ENCODE data around the gene PCSK9.

PCSK9 gene

GRCh38 chr1:55064071-55064581 lies 24.8 kb downstream of the PCSK9 start:
- no peak for DNase-seq (ENCODE audit: low read depth)
- no peak overlapping the region for H3K4me3 ChIP-seq (ENCODE audit: low read length)

GRCh38 chr1:55064861-55065263 lies 25.5 kb downstream of the PCSK9 start:
- no peak for TF ChIP-seq CTCF (conservative IDR thresholded peaks at IDR 0.05; ENCODE audit: low read depth, low read length)
- no peak for DNase-seq (ENCODE audit: low read depth)
- no peak overlapping the region for H3K4me3 ChIP-seq (ENCODE audit: low read length)

More at GRCh38 chr1:55064071-55064581, 24.8 kb downstream of the PCSK9 start:
- TF ChIP-seq CTCF (conservative IDR thresholded peaks at IDR 0.05; ENCODE audit: low read depth, low read length): no peak

- no peak overlapping the region for H3K4me3 ChIP-seq (ENCODE audit: low read length)
- no peak for TF ChIP-seq CTCF (conservative IDR thresholded peaks at IDR 0.05; ENCODE audit: low read depth, low read length)
- DNase-seq (ENCODE audit: low read depth): no peak
Observed at GRCh38 chr1:55065648-55066047, 26.3 kb downstream of the PCSK9 start.

GRCh38 chr1:55067022-55067778 lies 27.9 kb downstream of the PCSK9 start:
- no peak for TF ChIP-seq CTCF (conservative IDR thresholded peaks at IDR 0.05; ENCODE audit: low read depth, low read length)
- no peak for DNase-seq (ENCODE audit: low read depth)
- no peak overlapping the region for H3K4me3 ChIP-seq (ENCODE audit: low read length)

GRCh38 chr1:55067914-55068313 lies 28.6 kb downstream of the PCSK9 start:
- DNase-seq (ENCODE audit: low read depth): no peak
- TF ChIP-seq CTCF (conservative IDR thresholded peaks at IDR 0.05; ENCODE audit: low read depth, low read length): no peak
- H3K4me3 ChIP-seq (ENCODE audit: low read length): no peak overlapping the region

GRCh38 chr1:55068638-55069037 lies 29.3 kb downstream of the PCSK9 start:
- no peak for DNase-seq (ENCODE audit: low read depth)
- no peak for TF ChIP-seq CTCF (conservative IDR thresholded peaks at IDR 0.05; ENCODE audit: low read depth, low read length)
- no peak overlapping the region for H3K4me3 ChIP-seq (ENCODE audit: low read length)

GRCh38 chr1:55069280-55069679 lies 29.9 kb downstream of the PCSK9 start:
- no peak overlapping the region for H3K4me3 ChIP-seq (ENCODE audit: low read length)
- no peak for DNase-seq (ENCODE audit: low read depth)
- TF ChIP-seq CTCF (conservative IDR thresholded peaks at IDR 0.05; ENCODE audit: low read depth, low read length): no peak

All from retinal pigment epithelial cell (primary cell).